Dendritic cell treated with granulocyte-macrophage colony-stimulating factor and Interleukin-4, amounts not matched to agents 40 ng/mL and 50 ng/mL, for 4 days (primary cell): ENCODE results near the gene CAPS.
"Not testable (repeated sequence)": the region's sequence is repeated elsewhere in the genome, so short reads cannot be mapped to it uniquely, and the experiment has no call there.

Experiments used
- H3K27ac Mint-ChIP-seq: one replicate; pipeline ENCODE4 v1.8.0; 2022; ENCODE audit warnings: mild to moderate bottlenecking, mixed read lengths
- H3K27me3 Mint-ChIP-seq: one replicate; pipeline ENCODE4 v1.8.0; 2022; ENCODE audit warnings: mild to moderate bottlenecking, mixed read lengths
- H3K36me3 Mint-ChIP-seq: one replicate; pipeline ENCODE4 v1.8.0; 2022; ENCODE audit warnings: low read depth, mixed read lengths
- H3K4me1 Mint-ChIP-seq: one replicate; pipeline ENCODE4 v1.8.0; 2022; ENCODE audit warnings: low read depth, mixed read lengths
- H3K4me3 Mint-ChIP-seq: one replicate; pipeline ENCODE4 v1.8.0; 2022; ENCODE audit warnings: mild to moderate bottlenecking, moderate library complexity, mixed read lengths
- H3K9me3 Mint-ChIP-seq: one replicate; pipeline ENCODE4 v1.8.0; 2022; ENCODE audit warnings: mixed read lengths
- intact Hi-C: fragments of 100-400 bp; cut with micrococcal nuclease; formaldehyde crosslinking; loops from one replicate; pipeline ENCODE4 v1.15.0; 2022

The CAPS gene

DNA sequence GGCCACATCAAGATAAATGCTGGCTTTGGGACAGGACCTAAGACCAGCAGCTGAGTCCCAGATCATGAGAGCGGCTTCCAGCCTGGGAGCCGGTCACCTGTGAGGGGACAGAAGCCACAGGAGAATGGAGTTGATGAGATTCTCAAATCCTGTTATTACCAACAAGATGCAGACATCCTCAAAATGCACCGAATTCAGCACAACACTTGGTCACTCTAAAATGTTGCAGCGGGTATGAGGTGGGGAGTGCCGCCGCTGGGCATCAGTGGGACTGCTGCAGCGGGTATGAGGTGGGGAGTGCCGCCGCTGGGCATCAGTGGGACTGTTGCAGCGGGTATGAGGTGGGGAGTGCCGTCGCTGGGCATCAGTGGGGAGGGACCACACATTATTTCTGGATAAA lies 42.7 kb downstream of the CAPS start:
- no peaks in the 10 kb centered on the region for H3K27me3 Mint-ChIP-seq
- H3K9me3 Mint-ChIP-seq: no peaks in the 10 kb centered on the region
- peaks cover 40% of the 10 kb centered on the region for H3K36me3 Mint-ChIP-seq
- intact Hi-C loops: no loop called here
- peak overlapping the region; percentile 63 for H3K27ac Mint-ChIP-seq
- peaks cover 94% of the 10 kb centered on the region for H3K4me1 Mint-ChIP-seq
- no peak overlapping the region for H3K4me3 Mint-ChIP-seq

DNA sequence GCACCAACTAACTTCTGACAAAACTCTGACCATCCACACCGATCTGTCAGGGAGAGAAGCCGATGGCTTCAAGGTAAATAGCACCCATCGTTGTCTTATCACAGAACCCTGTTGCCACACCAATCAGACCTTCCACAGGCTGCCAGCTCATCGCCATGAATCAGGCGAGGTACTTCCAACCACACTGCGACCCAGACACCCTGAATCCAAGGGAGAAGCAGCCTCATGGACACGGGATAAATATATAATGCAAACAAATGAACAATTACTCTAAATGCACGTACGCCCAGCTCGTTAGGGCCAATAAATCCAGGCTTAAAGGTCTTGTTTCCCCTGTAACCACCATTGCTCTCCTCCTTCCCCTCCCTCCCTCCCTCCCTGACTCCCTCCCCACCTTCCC lies 43.1 kb downstream of the CAPS start:
- intact Hi-C loops: no loop called here
- peaks cover 40% of the 10 kb centered on the region for H3K36me3 Mint-ChIP-seq
- peaks cover 94% of the 10 kb centered on the region for H3K4me1 Mint-ChIP-seq
- no peaks in the 10 kb centered on the region for H3K27me3 Mint-ChIP-seq
- H3K4me3 Mint-ChIP-seq: no peak overlapping the region
- H3K9me3 Mint-ChIP-seq: no peaks in the 10 kb centered on the region
- peak overlapping the region; percentile 63 for H3K27ac Mint-ChIP-seq

DNA sequence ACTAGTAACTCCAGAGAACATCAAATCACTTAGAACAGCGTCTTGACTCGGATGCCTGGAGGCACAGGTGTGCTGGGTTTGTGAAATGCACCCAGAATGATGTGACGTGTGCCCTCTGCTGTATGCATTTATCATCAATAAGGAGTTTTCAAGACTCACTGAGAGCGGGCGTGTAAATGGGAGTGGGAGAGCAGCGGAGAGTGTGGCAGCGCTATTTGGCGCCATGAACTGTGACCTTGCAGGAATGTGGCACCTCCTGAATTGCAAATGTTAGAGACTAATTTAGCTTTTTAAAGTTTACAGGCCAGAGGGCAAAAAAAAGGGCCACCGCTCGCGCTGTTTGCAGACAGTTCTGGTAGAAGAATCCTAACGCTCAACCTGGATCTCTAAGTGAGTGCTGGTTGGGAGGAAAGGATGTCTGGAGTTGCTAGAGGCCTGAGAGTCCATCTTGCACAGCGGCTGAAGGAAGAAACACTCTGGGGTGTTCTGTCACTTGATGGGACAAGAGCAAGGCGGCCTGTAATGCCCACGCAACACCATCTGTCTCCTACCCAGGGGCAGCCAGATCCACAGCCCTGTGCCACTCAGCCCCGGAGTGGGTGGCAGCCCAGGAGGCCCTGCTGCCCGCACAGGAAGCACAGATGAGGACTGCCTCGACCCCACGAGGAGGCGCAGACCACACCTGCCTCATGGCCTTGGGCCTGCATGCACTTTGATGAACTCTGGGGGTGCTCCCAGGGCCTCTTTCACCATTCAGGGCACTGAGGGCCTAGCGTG lies 44.2 kb downstream of the CAPS start:
- Mint-ChIP-seq H3K36me3 (peaks cover 40% of the 10 kb centered on the region), H3K27ac (no peak overlapping the region), H3K9me3 (no peaks in the 10 kb centered on the region), H3K4me3 (no peak overlapping the region), H3K4me1 (peaks cover 94% of the 10 kb centered on the region), H3K27me3 (no peaks in the 10 kb centered on the region)
- intact Hi-C loops: no loop called here

DNA sequence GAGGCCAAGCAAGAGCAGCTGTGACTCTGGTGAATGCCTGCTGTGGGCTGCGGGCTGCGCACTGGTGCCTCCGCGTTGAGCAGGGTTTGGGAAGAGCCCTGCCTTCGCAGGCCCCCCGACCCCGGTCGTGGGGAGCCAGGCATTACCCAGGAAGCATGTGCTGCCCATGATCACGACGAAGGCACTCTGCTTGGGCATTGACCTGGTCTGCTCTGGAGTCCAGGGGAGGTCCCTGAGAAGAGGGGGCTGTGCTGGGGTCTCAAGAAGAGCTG lies 44.7 kb downstream of the CAPS start:
- H3K4me1 Mint-ChIP-seq: peaks cover 94% of the 10 kb centered on the region
- H3K4me3 Mint-ChIP-seq: no peak overlapping the region

DNA sequence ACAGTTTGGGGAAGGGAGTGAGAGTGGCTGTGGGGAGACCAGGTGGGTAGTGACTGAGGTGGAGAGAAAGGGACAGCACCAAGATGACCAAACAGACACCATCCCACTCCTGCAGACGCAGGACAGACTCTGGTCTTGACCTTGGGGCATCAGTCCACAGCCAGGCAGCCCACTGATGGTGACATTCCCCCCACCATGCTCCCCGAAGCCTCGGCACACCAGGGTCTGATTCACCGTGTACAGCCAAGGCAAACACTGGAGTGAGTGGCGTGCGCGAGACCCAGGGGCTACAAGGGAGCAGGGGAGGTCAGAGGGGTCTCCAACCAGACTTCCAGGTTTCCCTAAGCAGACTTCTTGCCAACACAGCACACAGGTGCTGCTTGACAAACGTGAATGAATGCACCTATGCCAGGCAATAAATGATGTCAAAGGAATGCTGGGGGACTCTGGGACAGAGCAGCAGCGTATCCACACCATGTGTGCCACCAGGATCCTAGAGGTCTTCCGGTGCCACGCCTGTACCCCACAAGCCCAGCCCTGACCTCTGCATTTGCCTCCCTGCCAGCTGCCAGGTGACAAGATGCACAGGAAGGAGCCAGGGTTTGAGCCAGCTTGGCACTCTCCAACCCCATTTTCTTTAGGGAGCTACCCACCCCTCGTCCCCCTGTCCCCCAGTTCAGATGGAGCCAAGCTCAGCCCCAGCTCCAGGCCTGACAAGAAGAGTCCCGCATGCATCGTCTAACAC lies 45.4 kb downstream of the CAPS start:
- no peaks in the 10 kb centered on the region for H3K9me3 Mint-ChIP-seq
- peaks cover 94% of the 10 kb centered on the region for H3K4me1 Mint-ChIP-seq
- no peak overlapping the region for H3K4me3 Mint-ChIP-seq
- intact Hi-C loops: no loop called here
- H3K27ac Mint-ChIP-seq: peak overlapping the region; percentile 95
- H3K36me3 Mint-ChIP-seq: peaks cover 42% of the 10 kb centered on the region
- no peaks in the 10 kb centered on the region for H3K27me3 Mint-ChIP-seq

More for the DNA sequence above, 44.7 kb downstream of the CAPS start:
- peak overlapping the region; percentile 95 for H3K27ac Mint-ChIP-seq
- no peaks in the 10 kb centered on the region for H3K27me3 Mint-ChIP-seq
- intact Hi-C loops: no loop called here
- H3K9me3 Mint-ChIP-seq: no peaks in the 10 kb centered on the region
- peaks cover 42% of the 10 kb centered on the region for H3K36me3 Mint-ChIP-seq

DNA sequence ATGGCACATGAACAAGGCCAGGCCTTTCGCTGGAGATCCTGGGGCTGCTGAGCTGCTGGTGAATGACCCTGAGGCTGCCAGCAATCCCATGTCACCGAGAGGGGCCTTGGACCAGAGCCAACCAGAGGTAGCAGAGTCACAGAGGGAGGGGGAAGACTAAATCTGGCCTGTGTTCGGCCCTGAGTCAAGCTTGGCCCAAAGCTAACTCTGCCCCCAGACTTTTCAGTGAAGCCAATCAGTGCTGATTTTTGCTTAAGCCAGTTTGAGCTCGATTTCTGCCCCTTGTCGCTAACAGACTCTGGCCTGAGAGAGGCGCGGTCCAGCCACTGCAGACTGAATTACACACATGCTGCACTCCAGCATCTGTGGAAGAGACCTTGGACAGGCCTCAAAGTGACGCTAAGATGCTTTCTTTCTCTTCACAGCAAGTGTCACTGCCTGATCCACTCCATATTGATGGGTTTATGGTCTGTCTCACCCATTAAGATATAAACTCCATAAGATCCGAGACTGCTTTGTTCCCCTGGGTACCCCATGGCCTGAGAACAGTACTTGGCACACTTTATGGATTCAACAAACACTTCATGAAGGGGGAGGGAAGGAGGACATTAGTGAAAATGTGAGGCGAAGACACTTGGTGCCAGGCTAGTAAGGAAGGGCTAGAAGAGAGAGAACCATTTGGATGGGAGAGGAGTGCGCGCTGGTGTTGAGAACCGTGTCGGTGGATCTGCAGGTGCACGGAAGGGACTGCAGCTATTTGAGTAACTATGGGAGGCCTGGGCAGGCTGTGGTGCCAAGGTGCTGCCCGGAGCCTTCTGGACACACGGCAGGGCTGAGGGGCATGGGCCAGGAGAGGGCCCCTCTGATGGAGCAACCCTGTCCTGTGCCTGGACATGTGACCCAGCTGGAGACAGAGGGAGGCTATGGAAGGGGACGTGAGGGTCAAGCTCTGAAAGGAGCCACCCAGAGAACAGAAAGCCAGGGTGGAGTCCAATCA lies 46.2 kb downstream of the CAPS start:
- Mint-ChIP-seq H3K27ac (peak overlapping the region; percentile 95), H3K4me1 (peaks cover 94% of the 10 kb centered on the region), H3K4me3 (peak overlapping the region; percentile 79), H3K27me3 (no peaks in the 10 kb centered on the region), H3K36me3 (peaks cover 49% of the 10 kb centered on the region), H3K9me3 (no peaks in the 10 kb centered on the region)
- intact Hi-C loops: no loop called here

GRCh38 chr19:5961641-5961968 lies 47.6 kb downstream of the CAPS start:
- peak overlapping the region; percentile 95 for H3K27ac Mint-ChIP-seq
- H3K27me3 Mint-ChIP-seq, intact Hi-C loops, H3K9me3 Mint-ChIP-seq: not testable (repeated sequence)
- peaks cover 58% of the 10 kb centered on the region for H3K36me3 Mint-ChIP-seq
- H3K4me1 Mint-ChIP-seq: peaks cover 93% of the 10 kb centered on the region
- peak overlapping the region; percentile 79 for H3K4me3 Mint-ChIP-seq

GRCh38 chr19:5961969-5962945 lies 48.2 kb downstream of the CAPS start:
- peaks cover 89% of the 10 kb centered on the region for H3K4me1 Mint-ChIP-seq
- no peaks in the 10 kb centered on the region for H3K9me3 Mint-ChIP-seq
- H3K27ac Mint-ChIP-seq: peak overlapping the region; percentile 95
- no peaks in the 10 kb centered on the region for H3K27me3 Mint-ChIP-seq
- peaks cover 55% of the 10 kb centered on the region for H3K36me3 Mint-ChIP-seq
- intact Hi-C loops: loop anchor here (2.0 kb wide), 1 partner anchor 15 kb away; no protein-coding TSS in a partner anchor
- H3K4me3 Mint-ChIP-seq: peak overlapping the region; percentile 79

DNA sequence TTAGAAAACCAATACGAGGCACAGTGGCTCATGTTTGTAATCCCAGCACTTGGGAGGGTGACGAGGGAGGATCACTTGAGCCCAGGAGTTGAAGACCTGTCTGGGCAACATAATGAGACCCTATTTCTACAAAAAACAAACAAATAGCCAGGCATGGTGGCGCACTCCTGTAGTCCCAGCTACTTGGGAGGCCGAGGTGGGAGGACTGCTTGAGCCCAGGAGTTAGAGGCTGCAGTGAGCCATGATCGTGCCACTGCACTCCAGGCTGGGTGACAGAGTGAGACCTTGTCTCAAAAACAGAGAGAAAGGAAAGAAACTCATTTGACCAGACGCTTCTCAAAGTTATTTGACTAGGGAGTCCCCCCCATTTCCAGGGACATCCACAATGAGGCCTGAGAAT lies 49.2 kb downstream of the CAPS start:
- intact Hi-C loops: loop anchor here (2.0 kb wide), 1 partner anchor 16 kb away; no protein-coding TSS in a partner anchor
- not testable (repeated sequence) for H3K4me3 Mint-ChIP-seq, H3K9me3 Mint-ChIP-seq, H3K27me3 Mint-ChIP-seq
- Mint-ChIP-seq H3K27ac (peak overlapping the region; percentile 95), H3K36me3 (peaks cover 53% of the 10 kb centered on the region), H3K4me1 (peaks cover 89% of the 10 kb centered on the region)

GRCh38 chr19:5963855-5964254 lies 49.8 kb downstream of the CAPS start:
- Mint-ChIP-seq H3K36me3 (peaks cover 54% of the 10 kb centered on the region), H3K27ac (peak overlapping the region; percentile 95), H3K4me3 (no peak overlapping the region), H3K27me3 (no peaks in the 10 kb centered on the region), H3K9me3 (no peaks in the 10 kb centered on the region), H3K4me1 (peaks cover 91% of the 10 kb centered on the region)
- intact Hi-C loops: loop anchor here (2.0 kb wide), 1 partner anchor 17 kb away; no protein-coding TSS in a partner anchor

- Mint-ChIP-seq H3K4me1 (peaks cover 93% of the 10 kb centered on the region), H3K27me3 (no peaks in the 10 kb centered on the region), H3K9me3 (no peaks in the 10 kb centered on the region), H3K36me3 (peaks cover 46% of the 10 kb centered on the region), H3K4me3 (no peak overlapping the region), H3K27ac (peak overlapping the region; percentile 95)
- intact Hi-C loops: no loop called here
These were observed 50.9 kb downstream of the CAPS start for GRCh38 chr19:5964816-5965565.
